Neuronal stem cell (in vitro differentiated cells): ENCODE results near the gene PARD3.

Experiments used
- DNase-seq: peaks from one replicate; pipeline ENCODE4 v3.0.0-alpha.2; 2013; ENCODE audit warnings: low spot score
- H2AFZ ChIP-seq: one replicate; pipeline ENCODE4 v1.6.1; 2013; ENCODE audit warnings: mild to moderate bottlenecking, low read length, inconsistent platforms
- H2AK5ac ChIP-seq: 2 replicates; pipeline ENCODE4 v1.6.1; 2013; ENCODE audit warnings: low read depth, mild to moderate bottlenecking, inconsistent platforms, low read length, moderate library complexity, mixed read lengths
- H2BK120ac ChIP-seq: 2 replicates; pipeline ENCODE4 v1.6.1; 2013; ENCODE audit warnings: low read depth, mild to moderate bottlenecking, inconsistent platforms, low read length, moderate library complexity, mixed read lengths
- H2BK12ac ChIP-seq: one replicate; pipeline ENCODE4 v1.6.1; 2013; ENCODE audit warnings: low read length, inconsistent platforms
- H2BK15ac ChIP-seq: 2 replicates; pipeline ENCODE4 v1.6.1; 2013; ENCODE audit warnings: mild to moderate bottlenecking, low read length, inconsistent platforms, mixed read lengths
- H2BK5ac ChIP-seq: one replicate; pipeline ENCODE4 v1.6.1; 2013; ENCODE audit warnings: inconsistent platforms, mild to moderate bottlenecking, low read length, moderate library complexity
- H3K14ac ChIP-seq: one replicate; pipeline ENCODE4 v1.6.1; 2013; ENCODE audit warnings: low read length, inconsistent platforms
- H3K18ac ChIP-seq: 2 replicates; pipeline ENCODE4 v1.6.1; 2013; ENCODE audit warnings: low read length, inconsistent platforms
- H3K23ac ChIP-seq: 2 replicates; pipeline ENCODE4 v1.6.1; 2013; ENCODE audit warnings: low read depth, mild to moderate bottlenecking, mixed read lengths, low read length, inconsistent platforms; ENCODE audit not compliant: poor library complexity
- H3K27ac ChIP-seq: replicated peaks from 3 replicates; pipeline ENCODE4 v1.5.1; 2013; ENCODE audit warnings: low read length, inconsistent platforms
- H3K27me3 ChIP-seq, 3 experiments: 2 replicates each; pipeline ENCODE4 v1.6.1; 2013; ENCODE audit warnings: low read length in 3 of 3, mild to moderate bottlenecking in 2 of 3, inconsistent platforms in 1 of 3, low read depth in 1 of 3, mixed read lengths in 1 of 3, moderate library complexity in 1 of 3; ENCODE audit not compliant: control insufficient read depth in 3 of 3, insufficient read depth in 3 of 3
- H3K36me3 ChIP-seq, 2 donors: replicated peaks in 1 of 2; 2 replicates each; pipeline ENCODE4 v1.6.1; 2013; ENCODE audit warnings: low read length in 2 of 2; ENCODE audit not compliant: control insufficient read depth in 2 of 2, insufficient read depth in 2 of 2
- H3K4ac ChIP-seq: 2 replicates; pipeline ENCODE4 v1.6.1; 2013; ENCODE audit warnings: inconsistent platforms, mild to moderate bottlenecking, low read length, moderate library complexity
- H3K4me1 ChIP-seq, 2 donors: 1 replicate in 1 of 2; 2 replicates in 1 of 2; pipeline ENCODE4 v1.6.1; 2013; ENCODE audit warnings: low read length in 2 of 2, low read depth in 1 of 2; ENCODE audit not compliant: control insufficient read depth in 2 of 2, insufficient read depth in 1 of 2
- H3K4me2 ChIP-seq: one replicate; pipeline ENCODE4 v1.6.1; 2013; ENCODE audit warnings: mild to moderate bottlenecking, low read length, inconsistent platforms; ENCODE audit not compliant: insufficient read depth, poor library complexity, severe bottlenecking
- H3K4me3 ChIP-seq, 2 donors: 2 replicates each; pipeline ENCODE4 v1.5.1; 2013; ENCODE audit warnings: low read length in 2 of 2, mild to moderate bottlenecking in 2 of 2, inconsistent platforms in 1 of 2, moderate library complexity in 1 of 2
- H3K79me1 ChIP-seq: one replicate; pipeline ENCODE4 v1.6.1; 2013; ENCODE audit warnings: low read depth, mild to moderate bottlenecking, inconsistent platforms, low read length, moderate library complexity
- H3K9ac ChIP-seq: one replicate; pipeline ENCODE4 v1.6.1; 2013; ENCODE audit warnings: mild to moderate bottlenecking, low read depth, low read length, inconsistent platforms; ENCODE audit not compliant: poor library complexity
- H3K9me3 ChIP-seq, 2 donors: replicated peaks in 1 of 2; 2 replicates each; pipeline versions ENCODE3 to v1.6.1; 2013; ENCODE audit warnings: low read length in 2 of 2, mild to moderate bottlenecking in 2 of 2, inconsistent platforms in 1 of 2, low read depth in 1 of 2, mixed read lengths in 1 of 2, moderate library complexity in 1 of 2; ENCODE audit not compliant: control insufficient read depth in 2 of 2, insufficient read depth in 1 of 2
- H4K8ac ChIP-seq: one replicate; pipeline ENCODE4 v1.6.1; 2013; ENCODE audit warnings: low read depth, mild to moderate bottlenecking, inconsistent platforms, low read length, moderate library complexity
- H4K91ac ChIP-seq: one replicate; pipeline ENCODE4 v1.6.1; 2013; ENCODE audit warnings: low read length, low read depth, mild to moderate bottlenecking, inconsistent platforms; ENCODE audit not compliant: poor library complexity
- WGBS, 2 donors: extraction: QIAGEN DNeasy Blood & Tissue Kit; methylation state at CpG; one replicate each; pipeline ENCODE4 v1.1.7; 2013; ENCODE audit warnings: missing lambda C conversion rate in 2 of 2, mixed read lengths in 1 of 2; ENCODE audit not compliant: insufficient read length in 2 of 2, insufficient replicate concordance in 1 of 2; ENCODE audit errors: extremely low coverage in 2 of 2; 5-methylcytosine and 5-hydroxymethylcytosine counted together

The PARD3 gene

GRCh38 chr10:34316154-34316553 is 498.9 kb downstream of the PARD3 start:
- Histone ChIP-seq H3K9ac (no peak overlapping the region), H3K4me2 (no peak overlapping the region), H2BK5ac (no peak overlapping the region), H4K91ac (no peak overlapping the region), H3K27me3 (no peaks in the 10 kb centered on the region), H3K23ac (no peak overlapping the region), H3K27ac (no peak overlapping the region), H3K9me3 (no peaks in the 10 kb centered on the region), H2BK12ac (no peak overlapping the region), H3K79me1 (no peaks in the 10 kb centered on the region), H2BK120ac (no peak overlapping the region), H3K14ac (no peak overlapping the region), H3K4ac (no peak overlapping the region), H3K4me1 (peaks cover 0 to under 1% of the 10 kb centered on the region in 2 donors), H2AFZ (no peak overlapping the region), H2AK5ac (no peak overlapping the region), H2BK15ac (no peak overlapping the region), H4K8ac (no peak overlapping the region), H3K18ac (no peak overlapping the region), H3K36me3 (peaks cover 0 to 25% of the 10 kb centered on the region in 2 donors), H3K4me3 (no peak overlapping the region)
- no CpG with 5 or more reads among the region's 2 CpGs for WGBS, 2 donors
- DNase-seq, result no peak

- no peak overlapping the region for H3K4me2 ChIP-seq
- no peak overlapping the region for H3K4ac ChIP-seq
- no peaks in the 10 kb centered on the region for H3K27me3 ChIP-seq
- H2AK5ac ChIP-seq, result no peak overlapping the region
- no peak overlapping the region for H2BK5ac ChIP-seq
- H2BK12ac ChIP-seq, result no peak overlapping the region
- no peak overlapping the region for H3K14ac ChIP-seq
- no peak overlapping the region for H3K18ac ChIP-seq
- peaks cover 2 to 12% of the 10 kb centered on the region in 2 donors for H3K4me1 ChIP-seq
- H2BK120ac ChIP-seq, result no peak overlapping the region
- no peaks in the 10 kb centered on the region for H3K9me3 ChIP-seq
- no peak overlapping the region for H3K27ac ChIP-seq
- no peak overlapping the region for H2AFZ ChIP-seq
- WGBS, 2 donors, result no CpG with 5 or more reads among the region's 5 CpGs
- H3K36me3 ChIP-seq, result peaks cover 0 to 25% of the 10 kb centered on the region in 2 donors
- H4K91ac ChIP-seq, result no peak overlapping the region
- H4K8ac ChIP-seq, result no peak overlapping the region
- no peak overlapping the region for H2BK15ac ChIP-seq
- no peak overlapping the region for H3K4me3 ChIP-seq
- DNase-seq, result no peak
- H3K79me1 ChIP-seq, result no peaks in the 10 kb centered on the region
- no peak overlapping the region for H3K9ac ChIP-seq
- no peak overlapping the region for H3K23ac ChIP-seq
Measured at GRCh38 chr10:34314457-34314856, 500.6 kb downstream of the PARD3 start.

- no peak overlapping the region for H2AK5ac ChIP-seq
- no CpG with 5 or more reads among the region's 3 CpGs for WGBS, 2 donors
Measured at GRCh38 chr10:34313888-34314287, 501.2 kb downstream of the PARD3 start.

GRCh38 chr10:34313353-34313752 is 501.7 kb downstream of the PARD3 start:
- Histone ChIP-seq H2AFZ (no peak overlapping the region), H3K9ac (no peak overlapping the region), H2BK12ac (no peak overlapping the region), H3K4ac (no peak overlapping the region), H3K4me2 (no peak overlapping the region), H4K8ac (no peak overlapping the region), H4K91ac (no peak overlapping the region), H3K23ac (no peak overlapping the region), H3K27ac (no peak overlapping the region), H3K18ac (no peak overlapping the region), H2BK5ac (no peak overlapping the region), H2BK120ac (no peak overlapping the region), H2BK15ac (no peak overlapping the region), H3K4me1 (peaks cover 2 to 12% of the 10 kb centered on the region in 2 donors), H3K36me3 (peaks cover 0 to 25% of the 10 kb centered on the region in 2 donors), H3K9me3 (no peaks in the 10 kb centered on the region), H3K79me1 (no peaks in the 10 kb centered on the region), H3K14ac (no peak overlapping the region), H3K4me3 (no peak overlapping the region), H2AK5ac (no peak overlapping the region), H3K27me3 (no peaks in the 10 kb centered on the region)
- no peak for DNase-seq
- no CpG with 5 or more reads among the region's 1 CpG for WGBS, 2 donors

More at GRCh38 chr10:34313888-34314287, 501.2 kb downstream of the PARD3 start:
- H2BK12ac ChIP-seq, result no peak overlapping the region
- H2BK15ac ChIP-seq, result no peak overlapping the region
- H2BK5ac ChIP-seq, result no peak overlapping the region
- no peak overlapping the region for H4K8ac ChIP-seq
- no peaks in the 10 kb centered on the region for H3K27me3 ChIP-seq
- H2AFZ ChIP-seq, result no peak overlapping the region
- no peak overlapping the region for H3K14ac ChIP-seq
- no peak overlapping the region for H3K4ac ChIP-seq
- H3K18ac ChIP-seq, result no peak overlapping the region
- no peak overlapping the region for H3K4me3 ChIP-seq
- no peak overlapping the region for H2BK120ac ChIP-seq
- no peak overlapping the region for H3K4me2 ChIP-seq
- peaks cover 2 to 12% of the 10 kb centered on the region in 2 donors for H3K4me1 ChIP-seq
- H3K79me1 ChIP-seq, result no peaks in the 10 kb centered on the region
- DNase-seq, result no peak
- no peak overlapping the region for H3K9ac ChIP-seq
- H3K23ac ChIP-seq, result no peak overlapping the region
- peaks cover 0 to 25% of the 10 kb centered on the region in 2 donors for H3K36me3 ChIP-seq
- no peaks in the 10 kb centered on the region for H3K9me3 ChIP-seq
- H3K27ac ChIP-seq, result no peak overlapping the region
- H4K91ac ChIP-seq, result no peak overlapping the region
